ENCODE data around the gene RPL36.

DNA sequence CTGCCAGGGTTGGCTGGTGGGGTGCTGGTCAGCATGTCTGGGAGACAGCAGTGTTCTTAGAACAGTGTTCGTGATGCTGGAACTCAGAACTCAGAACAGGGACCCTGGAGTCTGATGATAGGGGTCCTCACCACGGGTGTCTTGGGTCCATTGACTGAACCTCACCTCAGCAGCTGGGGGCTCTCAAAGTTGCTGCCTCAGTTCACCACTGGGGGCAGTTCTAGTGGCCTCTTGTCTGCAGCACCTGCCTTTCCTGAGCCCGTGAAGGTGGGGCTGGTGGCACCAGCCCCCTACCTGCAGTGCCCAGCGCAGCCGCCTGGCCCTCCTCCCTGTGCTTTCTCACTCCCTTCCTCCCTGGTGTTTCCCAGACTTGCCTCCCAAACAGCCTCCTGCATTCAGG, 38.7 kb upstream of the RPL36 start:
- TF ChIP-seq, protein P1, sequence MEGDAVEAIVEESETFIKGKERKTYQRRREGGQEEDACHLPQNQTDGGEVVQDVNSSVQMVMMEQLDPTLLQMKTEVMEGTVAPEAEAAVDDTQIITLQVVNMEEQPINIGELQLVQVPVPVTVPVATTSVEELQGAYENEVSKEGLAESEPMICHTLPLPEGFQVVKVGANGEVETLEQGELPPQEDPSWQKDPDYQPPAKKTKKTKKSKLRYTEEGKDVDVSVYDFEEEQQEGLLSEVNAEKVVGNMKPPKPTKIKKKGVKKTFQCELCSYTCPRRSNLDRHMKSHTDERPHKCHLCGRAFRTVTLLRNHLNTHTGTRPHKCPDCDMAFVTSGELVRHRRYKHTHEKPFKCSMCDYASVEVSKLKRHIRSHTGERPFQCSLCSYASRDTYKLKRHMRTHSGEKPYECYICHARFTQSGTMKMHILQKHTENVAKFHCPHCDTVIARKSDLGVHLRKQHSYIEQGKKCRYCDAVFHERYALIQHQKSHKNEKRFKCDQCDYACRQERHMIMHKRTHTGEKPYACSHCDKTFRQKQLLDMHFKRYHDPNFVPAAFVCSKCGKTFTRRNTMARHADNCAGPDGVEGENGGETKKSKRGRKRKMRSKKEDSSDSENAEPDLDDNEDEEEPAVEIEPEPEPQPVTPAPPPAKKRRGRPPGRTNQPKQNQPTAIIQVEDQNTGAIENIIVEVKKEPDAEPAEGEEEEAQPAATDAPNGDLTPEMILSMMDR (IDR thresholded peaks at IDR 0.05) = no peak
- TF ChIP-seq POLR2A (IDR thresholded peaks at IDR 0.05) (no peak), POLR2AphosphoS5 (IDR thresholded peaks at IDR 0.05) (no peak)
